GM23338 (cell line): ENCODE results near the gene CCDC160.

Source experiments
- CREB1 ChIP-seq: fragments of 250-450 bp; sonication (Bioruptor Pico); IDR thresholded peaks from 2 replicates; pipeline ENCODE4 v1.5.0; 2020; ENCODE audit warnings: low read depth, mild to moderate bottlenecking, moderate library complexity
- CTCF ChIP-seq, 2 experiments: fragments of 200-600 bp in 1 of 2; sonication (generic) in 1 of 2; conservative IDR thresholded peaks; 2 replicates each; pipeline versions ENCODE4 v1.5.1 to v1.6.1; 2016 to 2017; ENCODE audit warnings: antibody characterized with exemption in 2 of 2, low read depth in 2 of 2, mild to moderate bottlenecking in 2 of 2, moderate library complexity in 1 of 2
- ETS1 ChIP-seq: IDR thresholded peaks from 2 replicates; pipeline ENCODE4 v1.6.1; 2016; ENCODE audit warnings: antibody characterized with exemption
- EZH2 ChIP-seq: fragments of 200-600 bp; sonication (generic); IDR thresholded peaks from one replicate; pipeline ENCODE4 v1.8.0; 2017; ENCODE audit warnings: antibody characterized with exemption, mild to moderate bottlenecking, low read depth; ENCODE audit not compliant: unreplicated experiment
- EZH2phosphoT487 ChIP-seq: fragments of 200-600 bp; sonication (generic); IDR thresholded peaks from one replicate; pipeline ENCODE4 v1.8.1; 2018; ENCODE audit warnings: antibody characterized with exemption; ENCODE audit not compliant: unreplicated experiment
- JUNB ChIP-seq: IDR thresholded peaks from one replicate; pipeline ENCODE4 v1.6.1; 2016; ENCODE audit warnings: antibody characterized with exemption; ENCODE audit not compliant: unreplicated experiment
- NANOG ChIP-seq: IDR thresholded peaks from 2 replicates; pipeline ENCODE4 v1.6.1; 2016; ENCODE audit warnings: antibody characterized with exemption, borderline replicate concordance
- POLR2AphosphoS5 ChIP-seq: IDR thresholded peaks from 2 replicates; pipeline ENCODE4 v1.6.1; 2016; ENCODE audit warnings: antibody characterized with exemption, low read depth
- REST ChIP-seq: IDR thresholded peaks from one replicate; pipeline ENCODE4 v1.6.1; 2018; ENCODE audit warnings: antibody characterized with exemption; ENCODE audit not compliant: unreplicated experiment
- STAT1 ChIP-seq: IDR thresholded peaks from one replicate; pipeline ENCODE4 v1.6.1; 2016; ENCODE audit warnings: antibody characterized with exemption; ENCODE audit not compliant: unreplicated experiment
- ZNF114 ChIP-seq: fragments of 250-450 bp; sonication (Bioruptor Pico); IDR thresholded peaks from 2 replicates; pipeline ENCODE4 v1.5.0; 2020; ENCODE audit warnings: mild to moderate bottlenecking, moderate library complexity
- ZNF331 ChIP-seq: fragments of 250-450 bp; sonication (Bioruptor Pico); IDR thresholded peaks from 2 replicates; pipeline ENCODE4 v1.5.0; 2020; ENCODE audit warnings: low read depth, mild to moderate bottlenecking, moderate library complexity
- ZNF462 ChIP-seq: fragments of 250-450 bp; sonication (Bioruptor Pico); IDR thresholded peaks from 2 replicates; pipeline ENCODE4 v1.5.0; 2020; ENCODE audit warnings: mild to moderate bottlenecking, moderate library complexity

- TF ChIP-seq CTCF (conservative IDR thresholded peaks at IDR 0.05; ENCODE audit: low read depth in 2 of 2): no peak
- TF ChIP-seq POLR2AphosphoS5: no peak
- no peak for TF ChIP-seq EZH2
- TF ChIP-seq EZH2phosphoT487: no peak
- TF ChIP-seq STAT1: no peak
- no peak for TF ChIP-seq NANOG
- no peak for TF ChIP-seq ZNF331 (CRISPR knock-in tag)
- TF ChIP-seq REST: no peak
- no peak for TF ChIP-seq CREB1
- no peak for TF ChIP-seq JUNB
- no peak for TF ChIP-seq ZNF462 (CRISPR knock-in tag)
- no peak for TF ChIP-seq ZNF114 (CRISPR knock-in tag)
- no peak for TF ChIP-seq ETS1
Observed at GRCh38 chrX:134251241-134251640, 14.3 kb downstream of the CCDC160 start.
